HG03521 (cell line): Measurements from ENCODE around the gene CENPV.
"Not testable (repeated sequence)": the region's sequence is repeated elsewhere in the genome, so short reads cannot be mapped to it uniquely, and the experiment has no call there.

Source experiments
- ATAC-seq: cut with Tn5 transposase; IDR thresholded peaks from one replicate; pipeline ENCODE4 v1.9.1; 2021; ENCODE audit warnings: mild to moderate bottlenecking, moderate library complexity; ENCODE audit not compliant: unreplicated experiment

CENPV gene

GRCh38 chr17:16314859-16315258, 38.4 kb downstream of the CENPV start:
- no peak for ATAC-seq

DNA sequence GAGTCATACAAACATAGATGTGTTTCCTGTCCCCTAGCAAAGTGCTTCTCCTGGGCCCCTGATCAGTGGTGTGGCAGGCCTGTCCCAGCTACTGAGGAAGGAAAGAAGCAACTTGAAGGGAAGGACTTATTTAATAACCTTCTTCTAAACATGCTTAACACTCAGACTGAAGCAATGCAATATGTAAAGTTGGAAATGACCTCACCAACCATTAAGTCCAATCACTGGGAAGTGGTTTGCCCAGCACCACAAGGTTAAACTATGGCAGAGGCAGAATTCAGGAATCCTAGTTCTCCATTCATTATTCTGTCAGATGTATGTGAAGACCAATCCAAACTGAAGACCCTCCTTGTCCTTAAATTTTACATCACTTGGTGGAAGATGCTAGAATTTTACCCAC, 39.1 kb downstream of the CENPV start:
- ATAC-seq = no peak

- ATAC-seq = no peak
Observed at GRCh38 chr17:16313139-16314090, 39.9 kb downstream of the CENPV start.

DNA sequence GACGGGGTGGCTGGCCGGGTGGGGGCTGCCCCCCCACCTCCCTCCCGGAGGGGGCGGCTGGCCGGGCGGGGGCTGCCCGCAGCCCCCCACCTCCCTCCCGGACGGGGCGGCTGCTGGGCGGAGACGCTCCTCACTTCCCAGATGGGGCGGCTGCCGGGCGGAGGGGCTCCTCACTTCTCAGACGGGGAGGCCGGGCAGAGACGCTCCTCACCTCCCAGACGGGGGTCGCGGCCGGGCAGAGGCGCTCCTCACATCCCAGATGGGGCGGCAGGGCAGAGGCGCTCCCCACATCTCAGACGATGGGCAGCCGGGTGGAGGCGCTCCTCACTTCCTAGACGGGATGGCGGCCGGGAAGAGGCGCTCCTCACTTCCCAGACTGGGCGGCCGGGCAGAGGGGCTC, 41.2 kb downstream of the CENPV start:
- ATAC-seq = not testable (repeated sequence)

DNA sequence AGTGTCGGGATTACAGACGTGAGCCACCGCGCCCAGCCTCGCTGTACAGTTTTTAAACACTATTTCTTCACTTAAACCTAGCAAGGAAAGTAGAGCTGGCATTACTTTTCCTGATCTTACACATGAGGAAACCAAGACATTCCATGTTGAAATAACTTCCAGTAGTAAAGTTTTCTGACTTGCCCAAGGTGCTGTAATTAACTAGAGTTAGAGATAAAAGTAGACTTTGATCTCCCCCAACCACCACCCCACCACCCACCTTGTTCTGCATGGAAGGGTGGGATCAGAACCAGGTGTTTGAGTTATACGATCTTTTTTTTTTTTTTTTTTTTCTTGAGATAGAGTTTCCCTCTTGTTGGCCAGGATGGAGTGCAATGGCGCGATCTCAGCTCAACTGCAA, 47.1 kb downstream of the CENPV start:
- no peak for ATAC-seq

GRCh38 chr17:16304830-16305229, 48.4 kb downstream of the CENPV start:
- ATAC-seq = no peak

- ATAC-seq = no peak
Observed at GRCh38 chr17:16302856-16303255, 50.4 kb downstream of the CENPV start.

DNA sequence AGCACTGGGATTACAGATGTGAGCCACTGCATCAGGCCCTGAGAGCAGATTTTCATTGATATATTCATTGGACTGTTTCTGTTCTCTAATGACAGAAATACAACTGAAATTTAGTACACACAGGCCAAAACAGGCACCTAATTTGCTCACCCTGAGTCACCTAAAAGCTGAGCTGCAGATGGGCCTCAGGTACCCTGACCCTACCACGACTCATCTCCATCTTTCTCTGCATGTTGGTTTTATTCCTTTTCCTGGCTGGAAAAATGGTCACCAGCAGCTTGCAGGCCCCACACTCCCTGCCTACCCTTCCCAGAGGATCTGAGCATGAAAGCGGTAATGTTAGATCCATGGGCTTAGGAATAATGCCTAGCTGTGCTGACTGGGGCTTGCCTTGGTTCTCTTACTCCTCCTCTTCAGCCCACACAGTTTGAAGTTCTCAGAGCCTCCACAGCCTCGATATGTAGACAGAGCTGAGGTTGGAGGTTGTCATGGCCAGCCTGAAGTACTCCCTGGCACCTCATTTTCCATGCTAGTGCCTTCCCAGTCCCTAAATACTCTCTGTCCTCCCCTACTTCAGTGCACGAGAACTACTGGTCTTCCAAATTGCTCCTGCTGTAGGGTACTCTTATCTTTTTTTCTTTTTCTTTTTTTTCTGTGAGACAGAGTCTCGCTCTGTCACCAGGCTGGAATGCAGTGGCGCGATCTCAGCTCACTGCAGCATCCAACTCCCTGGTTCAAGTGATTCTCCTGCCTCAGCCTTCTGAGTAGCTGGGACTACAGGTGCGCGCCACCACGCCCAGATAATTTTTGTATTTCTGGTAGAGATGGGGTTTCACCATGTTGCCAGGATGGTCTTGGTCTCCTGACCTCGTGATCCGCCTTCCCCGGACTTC, 51.1 kb downstream of the CENPV start:
- ATAC-seq = no peak

DNA sequence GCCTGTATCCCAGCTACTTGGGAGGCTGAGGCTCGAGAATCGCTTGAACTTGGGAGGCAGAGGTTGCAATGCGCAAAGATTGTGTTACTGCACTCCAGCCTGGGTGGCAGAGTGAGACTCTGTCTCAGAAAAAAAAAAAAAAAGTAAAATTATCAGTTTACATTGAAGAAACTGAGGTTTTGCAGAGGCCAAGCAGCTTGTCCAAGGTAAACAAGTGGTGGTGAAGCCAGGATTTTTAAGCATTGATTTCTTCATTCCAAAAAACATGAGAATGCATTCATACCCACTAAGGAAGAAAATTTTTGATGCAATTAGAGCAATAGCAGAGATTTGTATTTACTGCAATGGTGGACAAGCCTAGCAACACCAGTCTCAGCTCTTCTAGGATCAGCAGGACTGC, 52.7 kb downstream of the CENPV start:
- ATAC-seq = no peak

DNA sequence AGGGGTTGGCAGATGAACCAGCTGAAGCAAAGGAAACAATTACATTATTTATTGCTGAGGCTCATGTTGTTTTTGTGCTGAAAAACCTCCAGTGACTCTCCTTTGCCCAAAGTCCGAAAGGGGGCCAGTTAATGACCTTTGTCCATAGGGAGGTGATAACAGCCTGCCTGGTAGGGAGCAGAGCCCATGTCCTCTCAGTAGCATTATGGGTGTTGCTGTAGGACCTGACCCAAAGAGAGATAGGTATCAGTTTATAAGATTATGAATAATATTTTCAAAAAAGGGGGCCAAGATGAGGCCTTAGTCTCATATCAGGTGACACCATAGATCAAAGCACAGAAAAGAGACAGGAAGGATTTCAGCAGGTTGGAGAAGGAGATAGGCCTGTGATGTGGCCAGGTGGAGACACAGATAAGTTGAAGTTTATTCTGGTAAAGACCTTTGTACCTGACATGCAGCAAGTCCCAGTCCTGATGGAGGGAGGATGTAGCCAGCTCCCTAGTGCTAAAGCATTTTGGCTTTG, 55.1 kb downstream of the CENPV start:
- no peak for ATAC-seq

DNA sequence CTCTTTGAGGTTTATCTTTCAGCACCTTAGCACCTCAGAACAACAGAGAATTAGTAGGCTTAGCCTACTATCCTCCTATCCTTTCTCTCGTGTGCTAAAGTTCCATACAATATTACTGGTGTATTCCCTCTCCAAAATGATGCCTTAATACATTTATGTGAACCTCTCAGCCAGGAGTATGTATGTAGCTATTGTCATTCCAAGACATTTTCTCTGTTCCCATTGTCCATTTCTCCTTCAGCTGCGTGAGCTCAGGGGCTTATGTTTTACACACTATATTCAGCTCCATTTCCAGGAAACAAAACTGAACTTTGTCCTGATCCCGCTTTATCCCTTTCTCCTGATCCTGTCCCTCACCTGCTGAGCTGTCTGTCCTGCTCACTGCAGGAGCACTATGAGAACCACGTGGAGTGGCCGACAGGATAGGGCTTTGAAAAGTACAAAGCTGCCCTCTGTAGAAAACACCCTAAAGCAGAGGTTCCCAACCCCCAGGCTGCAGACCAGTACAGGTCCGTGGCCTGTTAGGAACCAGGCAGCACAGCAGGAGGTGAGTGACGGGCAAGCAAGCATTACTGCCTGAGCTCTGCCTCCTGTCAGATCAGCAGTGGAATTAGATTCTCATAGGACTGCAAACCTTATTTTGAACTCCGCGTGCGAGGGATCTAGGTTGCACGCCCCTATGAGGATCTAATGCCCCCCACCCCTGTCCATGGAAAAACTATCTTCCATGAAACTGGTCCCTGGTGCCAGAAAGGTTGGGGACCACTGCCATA, 55.7 kb downstream of the CENPV start:
- no peak for ATAC-seq

- ATAC-seq = not testable (repeated sequence)
Observed at GRCh38 chr17:16296072-16296471, 57.2 kb downstream of the CENPV start.

DNA sequence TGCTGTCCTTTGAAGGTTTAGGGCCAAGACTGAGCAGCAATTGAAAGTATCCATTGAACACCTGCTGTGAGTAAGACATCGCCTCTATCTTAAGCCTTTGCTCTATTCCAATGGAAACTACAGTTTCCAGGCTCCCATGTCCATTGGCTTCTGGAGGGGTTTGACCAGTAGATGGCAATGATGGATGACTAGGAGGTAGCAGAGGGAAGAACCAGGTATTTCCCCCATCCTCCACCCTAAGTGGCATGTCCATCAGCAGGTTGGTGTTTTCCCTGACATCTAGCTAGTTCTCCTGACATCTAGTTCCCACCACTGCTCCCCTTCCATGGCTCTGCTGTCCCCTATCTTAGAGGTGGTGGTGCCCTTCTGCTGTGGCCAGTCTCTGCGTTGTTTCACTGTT, 58.7 kb downstream of the CENPV start:
- no peak for ATAC-seq

DNA sequence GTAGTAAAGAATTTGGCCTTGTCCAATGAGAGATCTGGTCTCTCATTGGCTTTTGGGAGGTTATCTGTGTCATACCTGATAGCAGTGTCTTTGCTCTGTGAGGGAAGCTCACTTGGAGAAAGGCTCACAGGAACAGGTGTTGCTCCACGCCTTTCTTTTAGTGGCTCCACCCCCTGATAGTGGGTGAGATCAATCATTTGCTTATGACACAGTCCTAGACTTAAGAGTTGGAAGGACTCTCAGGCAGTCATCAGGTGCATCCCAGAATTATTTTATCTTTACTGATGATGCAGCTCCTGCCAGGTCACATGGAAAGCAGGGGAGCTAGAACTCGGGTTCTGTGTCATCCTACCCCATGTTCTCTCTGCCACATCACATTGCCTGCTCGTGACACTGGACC, 59.3 kb downstream of the CENPV start:
- no peak for ATAC-seq
